ENCODE measurements around the gene TTLL1.

DNA sequence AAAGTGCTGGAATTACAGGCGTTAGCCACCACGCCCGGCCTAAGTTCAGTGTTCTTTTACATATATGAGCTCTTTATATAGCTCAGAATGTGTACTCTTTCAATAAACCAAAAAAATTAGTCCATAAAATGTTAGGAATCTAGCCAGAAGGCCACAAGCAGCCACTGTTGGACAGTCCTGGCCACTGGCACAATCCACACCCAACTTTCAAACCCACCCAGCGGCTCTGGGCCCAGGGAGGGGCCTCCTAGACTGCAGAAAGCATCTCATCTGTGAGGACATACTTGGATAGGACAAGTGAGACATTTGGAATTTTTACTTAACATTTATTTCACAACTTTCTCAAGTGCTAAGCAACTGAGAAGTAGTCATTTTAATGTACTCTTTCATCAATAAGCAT, 80.7 kb downstream of the TTLL1 start:
- no peak for TF ChIP-seq POLR2AphosphoS5 (IDR thresholded peaks at IDR 0.05; ENCODE audit: low read depth, low read length)
- TF ChIP-seq TAF1 (IDR thresholded peaks at IDR 0.05; ENCODE audit: borderline replicate concordance, insufficient read depth, low read length) = no peak
- TF ChIP-seq SIN3A (IDR thresholded peaks at IDR 0.05; ENCODE audit: borderline replicate concordance, insufficient read depth, low read length) = no peak
- TF ChIP-seq, protein P1, sequence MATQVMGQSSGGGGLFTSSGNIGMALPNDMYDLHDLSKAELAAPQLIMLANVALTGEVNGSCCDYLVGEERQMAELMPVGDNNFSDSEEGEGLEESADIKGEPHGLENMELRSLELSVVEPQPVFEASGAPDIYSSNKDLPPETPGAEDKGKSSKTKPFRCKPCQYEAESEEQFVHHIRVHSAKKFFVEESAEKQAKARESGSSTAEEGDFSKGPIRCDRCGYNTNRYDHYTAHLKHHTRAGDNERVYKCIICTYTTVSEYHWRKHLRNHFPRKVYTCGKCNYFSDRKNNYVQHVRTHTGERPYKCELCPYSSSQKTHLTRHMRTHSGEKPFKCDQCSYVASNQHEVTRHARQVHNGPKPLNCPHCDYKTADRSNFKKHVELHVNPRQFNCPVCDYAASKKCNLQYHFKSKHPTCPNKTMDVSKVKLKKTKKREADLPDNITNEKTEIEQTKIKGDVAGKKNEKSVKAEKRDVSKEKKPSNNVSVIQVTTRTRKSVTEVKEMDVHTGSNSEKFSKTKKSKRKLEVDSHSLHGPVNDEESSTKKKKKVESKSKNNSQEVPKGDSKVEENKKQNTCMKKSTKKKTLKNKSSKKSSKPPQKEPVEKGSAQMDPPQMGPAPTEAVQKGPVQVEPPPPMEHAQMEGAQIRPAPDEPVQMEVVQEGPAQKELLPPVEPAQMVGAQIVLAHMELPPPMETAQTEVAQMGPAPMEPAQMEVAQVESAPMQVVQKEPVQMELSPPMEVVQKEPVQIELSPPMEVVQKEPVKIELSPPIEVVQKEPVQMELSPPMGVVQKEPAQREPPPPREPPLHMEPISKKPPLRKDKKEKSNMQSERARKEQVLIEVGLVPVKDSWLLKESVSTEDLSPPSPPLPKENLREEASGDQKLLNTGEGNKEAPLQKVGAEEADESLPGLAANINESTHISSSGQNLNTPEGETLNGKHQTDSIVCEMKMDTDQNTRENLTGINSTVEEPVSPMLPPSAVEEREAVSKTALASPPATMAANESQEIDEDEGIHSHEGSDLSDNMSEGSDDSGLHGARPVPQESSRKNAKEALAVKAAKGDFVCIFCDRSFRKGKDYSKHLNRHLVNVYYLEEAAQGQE (IDR thresholded peaks at IDR 0.05; ENCODE audit: insufficient read depth in 1 of 2, low read depth in 2 of 2, low read length in 2 of 2) = no peak

Data from PFSK-1 (cell line).